Measurements from ENCODE around the gene SHF.

DNA sequence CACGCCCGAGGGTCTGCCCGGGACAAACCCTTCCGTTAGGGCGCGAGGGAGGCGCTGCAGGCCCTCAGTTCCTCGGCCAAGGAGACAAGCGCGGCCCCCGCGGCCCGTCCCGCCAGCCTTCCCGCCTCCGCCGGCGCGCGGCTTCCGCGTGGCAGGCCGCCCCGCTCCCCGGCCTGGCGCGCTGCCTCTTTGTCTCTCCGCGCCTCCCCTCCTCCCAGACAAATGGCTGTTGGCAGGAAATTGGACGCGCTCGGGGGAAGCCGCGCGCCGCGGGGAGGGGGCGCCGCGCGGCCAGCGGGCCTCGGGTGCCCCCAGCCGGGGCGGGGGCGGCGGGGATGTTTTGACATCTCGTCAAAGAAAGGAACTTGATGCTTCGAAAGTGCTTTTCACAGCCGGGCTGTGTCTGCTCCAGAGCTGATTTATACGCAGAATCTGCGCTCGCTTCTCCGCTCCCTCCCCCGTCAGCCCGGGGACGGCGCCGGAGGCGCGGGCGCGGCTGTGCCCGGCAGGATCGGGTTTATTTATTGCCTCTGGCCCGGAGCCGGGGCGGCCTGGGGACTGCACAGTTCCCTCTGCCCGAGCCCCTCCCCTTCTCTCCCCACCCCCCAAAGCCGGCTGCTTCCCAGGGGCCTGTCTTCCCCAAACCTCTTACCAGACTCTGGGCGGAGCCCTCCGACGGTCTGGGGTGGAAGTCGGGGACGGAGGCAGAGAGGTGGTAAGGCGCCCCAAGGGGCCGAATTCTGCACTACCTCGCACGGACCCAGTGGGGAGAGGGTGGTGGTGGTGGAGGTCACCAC is 20.7 kb downstream of the SHF start:
- TF ChIP-seq, protein P1, sequence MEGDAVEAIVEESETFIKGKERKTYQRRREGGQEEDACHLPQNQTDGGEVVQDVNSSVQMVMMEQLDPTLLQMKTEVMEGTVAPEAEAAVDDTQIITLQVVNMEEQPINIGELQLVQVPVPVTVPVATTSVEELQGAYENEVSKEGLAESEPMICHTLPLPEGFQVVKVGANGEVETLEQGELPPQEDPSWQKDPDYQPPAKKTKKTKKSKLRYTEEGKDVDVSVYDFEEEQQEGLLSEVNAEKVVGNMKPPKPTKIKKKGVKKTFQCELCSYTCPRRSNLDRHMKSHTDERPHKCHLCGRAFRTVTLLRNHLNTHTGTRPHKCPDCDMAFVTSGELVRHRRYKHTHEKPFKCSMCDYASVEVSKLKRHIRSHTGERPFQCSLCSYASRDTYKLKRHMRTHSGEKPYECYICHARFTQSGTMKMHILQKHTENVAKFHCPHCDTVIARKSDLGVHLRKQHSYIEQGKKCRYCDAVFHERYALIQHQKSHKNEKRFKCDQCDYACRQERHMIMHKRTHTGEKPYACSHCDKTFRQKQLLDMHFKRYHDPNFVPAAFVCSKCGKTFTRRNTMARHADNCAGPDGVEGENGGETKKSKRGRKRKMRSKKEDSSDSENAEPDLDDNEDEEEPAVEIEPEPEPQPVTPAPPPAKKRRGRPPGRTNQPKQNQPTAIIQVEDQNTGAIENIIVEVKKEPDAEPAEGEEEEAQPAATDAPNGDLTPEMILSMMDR (IDR thresholded peaks at IDR 0.05): peak in 1 of 3 donors; percentile 49
- TF ChIP-seq POLR2A (IDR thresholded peaks at IDR 0.05): no peak
